Myocyte (in vitro differentiated cells): ENCODE measurements around the gene ARHGAP27. TPM values are rescaled to one million over a fixed set of nuclear protein-coding genes. Genes with fewer than 3 reads are reported as not detected.
A peak's percentile ranks its signal among the peaks of the same experiment; 100 is the strongest.

ENCODE experiments used
- DNase-seq: peaks from one replicate; pipeline ENCODE4 v3.0.0-alpha.2; 2012; ENCODE audit warnings: low read depth
- total RNA-seq: library from RNA; depleted of rRNA; stranded (reverse); fragments of >200 nt; gene quantifications from 2 replicates; pipeline ENCODE4 v1.2.3, GENCODE V29; 2014

Gene ARHGAP27
- total RNA-seq, 1 donor from 2014 or later: 6.6 TPM

DNA sequence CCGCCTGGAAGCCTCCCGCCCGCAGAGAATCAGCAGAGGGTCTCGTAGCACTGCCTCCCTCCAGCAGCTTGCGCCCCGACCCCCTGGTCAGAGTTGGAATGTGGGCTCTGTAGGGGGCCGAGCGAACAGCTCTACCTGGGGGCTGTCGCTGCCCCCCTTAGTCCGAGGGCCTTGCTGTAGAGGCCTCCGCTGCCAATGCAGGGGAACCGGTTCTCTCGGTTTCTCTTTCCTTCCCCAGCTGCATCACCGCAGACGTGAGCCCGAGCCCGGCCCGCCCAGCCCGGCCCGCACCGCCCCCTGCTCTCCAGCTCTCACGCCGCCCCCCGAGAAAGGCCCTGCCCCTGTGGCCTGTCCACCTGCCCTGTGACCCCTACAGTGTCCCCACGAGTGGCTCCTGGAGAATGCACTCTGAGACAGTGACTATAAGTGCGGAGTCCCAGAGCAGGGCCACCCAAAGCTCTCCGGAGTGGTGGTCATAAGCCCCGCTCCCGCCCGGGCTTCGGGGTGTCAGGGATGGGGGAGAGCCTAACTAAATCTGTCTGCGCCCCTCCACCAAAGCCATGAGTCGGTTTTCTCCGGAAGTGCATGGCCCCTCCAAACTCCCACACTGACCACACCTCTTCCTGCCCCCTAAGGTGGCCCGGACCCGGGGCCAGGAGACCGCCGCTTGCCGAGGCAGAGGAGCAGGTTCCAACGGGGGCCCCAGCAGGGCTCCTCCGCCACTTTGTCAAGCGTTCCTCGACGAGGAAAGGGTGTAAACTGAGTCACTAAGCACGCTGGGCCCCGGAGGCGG, 1.7 kb downstream of the ARHGAP27 start:
- DNase-seq: no peak

DNA sequence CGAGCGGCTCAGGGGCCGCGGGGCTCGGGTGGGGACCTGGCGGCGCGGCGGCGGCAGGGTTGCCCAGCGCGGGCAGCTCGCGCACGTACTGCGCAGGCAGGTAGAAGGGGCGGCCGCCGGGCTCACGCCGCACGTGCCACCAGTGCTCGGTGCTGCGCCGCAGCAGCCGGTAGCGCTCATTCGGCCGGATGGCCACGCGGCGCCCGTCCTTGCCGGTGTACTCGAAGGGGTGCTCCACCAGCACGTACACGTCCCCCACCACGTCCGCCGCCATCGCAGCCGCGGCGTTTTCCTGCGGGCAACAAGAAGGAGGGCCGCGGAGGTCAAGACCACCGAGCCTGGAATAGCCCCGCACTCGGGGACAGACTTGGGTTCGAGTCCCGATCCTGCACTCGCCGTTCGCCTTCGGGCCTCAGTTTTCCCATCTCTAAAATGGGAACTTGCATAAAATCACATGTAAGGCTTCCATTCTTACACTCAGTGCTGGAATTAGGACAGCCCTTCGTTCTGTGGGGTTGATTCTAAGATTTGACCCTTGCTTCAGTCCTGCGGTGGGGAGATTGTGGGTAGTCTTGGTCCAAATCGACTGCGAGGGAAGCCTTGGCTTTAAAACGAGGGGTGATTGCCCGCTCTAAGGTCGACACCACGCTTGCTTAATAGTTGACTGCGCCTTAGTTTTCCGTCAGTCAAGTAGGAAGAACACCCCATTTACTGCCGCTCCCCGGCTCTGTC, 2.5 kb downstream of the ARHGAP27 start:
- DNase-seq: no peak

DNA sequence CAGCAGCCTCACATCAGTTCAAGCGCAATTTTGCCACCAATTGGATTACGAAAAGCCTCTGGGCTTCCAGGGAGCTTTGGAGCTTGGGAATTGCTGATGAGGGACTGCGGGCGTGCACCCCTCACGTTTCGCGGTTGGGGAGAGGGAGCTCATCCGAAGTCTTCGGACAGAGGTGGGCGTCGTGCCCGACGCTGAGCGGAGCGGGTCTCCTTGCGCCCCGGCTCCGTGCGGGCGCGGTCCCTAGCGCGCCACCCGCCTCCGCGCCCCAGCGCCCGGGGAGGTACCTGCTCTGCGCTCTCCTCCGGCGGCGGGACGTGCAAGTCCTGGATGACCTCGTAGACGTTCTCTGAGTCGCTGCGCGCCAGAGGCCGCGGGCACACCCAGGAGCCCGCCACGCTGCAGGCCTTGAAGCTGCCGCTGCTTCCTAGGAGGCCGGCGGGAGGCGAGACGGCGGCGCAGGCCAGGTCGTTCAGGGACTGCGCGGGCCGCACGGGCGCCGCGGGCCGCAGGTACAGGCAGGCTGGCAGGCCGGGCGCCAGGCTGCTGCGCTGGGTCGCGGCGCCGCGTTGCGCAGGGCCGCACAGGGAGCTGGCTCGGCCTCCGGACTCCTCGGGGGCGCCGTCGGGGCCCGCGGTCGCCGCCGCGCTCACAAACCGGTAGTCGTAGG, 3.2 kb downstream of the ARHGAP27 start:
- no peak for DNase-seq

DNA sequence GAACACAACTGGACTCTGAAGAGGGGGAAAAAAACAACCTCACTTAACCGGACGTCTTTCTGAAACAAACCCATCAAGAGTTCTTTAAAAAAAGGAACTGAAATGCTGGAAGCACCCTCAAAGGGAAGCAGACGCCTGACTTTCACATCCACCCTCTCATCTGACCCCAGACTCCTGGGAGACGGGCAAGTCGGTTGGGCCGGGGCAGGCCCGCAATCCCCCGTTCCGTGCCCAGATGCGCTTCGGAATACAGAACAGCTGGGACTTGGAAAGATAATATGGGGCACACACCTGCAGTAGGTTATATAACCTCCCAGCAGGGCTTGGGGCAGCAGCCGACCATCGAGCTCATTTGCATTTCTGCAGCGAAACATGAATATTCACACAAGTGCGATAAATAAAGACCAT, 3.7 kb downstream of the ARHGAP27 start:
- DNase-seq: no peak

DNA sequence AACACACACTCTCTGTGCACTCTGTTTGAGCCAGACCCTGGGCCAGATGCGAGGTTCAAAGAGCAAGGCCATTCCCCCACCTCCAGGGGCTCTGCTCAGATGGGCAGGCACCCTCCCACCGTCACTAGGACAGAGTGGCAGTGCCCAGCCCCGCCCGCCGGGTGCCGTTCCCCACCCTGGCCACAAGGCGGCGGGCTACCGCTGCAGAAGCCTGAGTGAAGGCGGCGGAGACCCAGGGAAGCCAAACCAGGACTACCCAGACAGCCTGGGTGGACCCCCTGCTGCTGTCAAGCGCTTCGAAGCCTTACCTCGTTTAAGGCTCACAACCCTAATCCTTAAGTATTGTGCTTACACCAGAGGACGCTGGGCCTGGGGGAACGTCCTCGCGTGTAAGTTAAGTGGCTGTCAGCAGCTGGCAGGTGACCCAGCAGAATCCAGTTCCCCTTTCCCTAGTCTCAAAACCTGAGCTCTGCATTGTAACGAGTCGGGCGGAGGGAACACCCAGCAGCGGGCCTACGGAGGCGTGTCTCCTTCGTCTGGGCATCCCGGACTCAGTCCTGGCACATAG, 4.5 kb downstream of the ARHGAP27 start:
- peak; percentile 69 for DNase-seq

DNA sequence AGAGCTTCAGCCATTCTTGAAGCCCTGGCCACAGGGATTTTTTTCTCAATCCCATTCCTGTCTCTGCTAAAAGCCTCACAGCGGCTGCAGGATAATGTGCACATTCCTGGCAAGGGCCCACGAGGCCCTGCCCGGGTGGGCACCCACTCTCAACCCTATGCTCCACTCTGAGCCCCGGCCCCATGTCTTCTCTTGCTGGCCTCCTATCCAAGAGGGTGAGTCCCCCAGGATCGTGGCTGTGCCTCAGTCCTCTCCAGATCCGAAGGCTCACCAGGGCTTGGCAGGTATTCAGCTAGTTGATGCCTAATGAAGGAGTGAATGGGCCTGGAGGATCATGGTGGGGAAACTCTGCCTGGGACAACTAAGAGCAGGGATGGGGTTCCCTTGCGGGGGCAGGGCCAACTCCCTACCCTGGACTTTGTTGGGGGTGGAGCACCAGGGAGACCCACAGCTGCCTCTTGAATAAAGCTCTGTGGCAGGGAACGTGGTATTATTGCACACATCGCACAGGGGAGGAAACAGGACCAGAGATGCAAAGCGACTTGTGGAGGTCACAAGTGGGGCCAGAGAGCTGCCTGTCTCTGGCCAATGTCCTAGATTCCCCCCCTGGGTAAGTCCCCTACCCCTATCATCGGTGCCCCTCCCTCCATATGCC, 5.4 kb downstream of the ARHGAP27 start:
- DNase-seq: no peak

DNA sequence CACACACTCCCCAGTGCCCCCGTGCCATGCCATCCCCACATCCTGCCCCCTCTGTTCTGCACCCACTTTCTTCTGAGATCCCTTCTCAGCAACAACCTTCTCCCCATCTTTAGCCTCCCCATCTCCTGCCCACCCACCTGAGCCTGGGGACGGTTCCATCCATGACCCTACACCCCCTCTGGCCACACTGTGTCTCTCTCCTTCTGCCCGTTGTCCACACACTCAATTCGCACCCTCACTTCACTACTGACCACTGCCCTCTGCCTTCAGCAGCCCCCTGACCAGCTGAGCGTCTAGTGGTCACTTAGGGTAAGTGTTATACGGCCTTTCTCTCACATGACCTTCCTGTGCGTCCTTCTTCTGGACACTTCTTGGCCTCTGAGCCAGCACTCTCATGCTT, 6.1 kb downstream of the ARHGAP27 start:
- DNase-seq: no peak

DNA sequence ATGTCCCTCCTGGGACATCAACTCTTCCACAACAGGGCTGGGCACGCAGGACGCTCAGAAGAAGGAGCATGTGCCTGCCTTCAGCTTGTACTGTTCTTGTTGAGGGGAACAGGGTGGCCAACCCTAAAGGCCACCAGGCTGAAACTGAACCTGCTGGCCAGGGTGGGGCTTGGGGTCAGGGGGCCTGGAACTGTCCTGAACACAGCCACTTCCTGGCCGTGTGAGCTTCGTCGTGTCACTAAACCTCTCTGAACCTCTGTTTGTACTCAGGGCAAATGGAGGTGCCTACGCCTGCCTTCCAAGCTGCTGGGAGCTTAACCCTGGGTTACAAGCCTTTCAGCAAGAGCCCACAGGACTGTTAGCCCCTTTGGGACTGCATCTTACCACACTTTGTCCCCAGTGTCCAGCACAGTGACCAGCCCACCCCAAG, 6.7 kb downstream of the ARHGAP27 start:
- DNase-seq: no peak

DNA sequence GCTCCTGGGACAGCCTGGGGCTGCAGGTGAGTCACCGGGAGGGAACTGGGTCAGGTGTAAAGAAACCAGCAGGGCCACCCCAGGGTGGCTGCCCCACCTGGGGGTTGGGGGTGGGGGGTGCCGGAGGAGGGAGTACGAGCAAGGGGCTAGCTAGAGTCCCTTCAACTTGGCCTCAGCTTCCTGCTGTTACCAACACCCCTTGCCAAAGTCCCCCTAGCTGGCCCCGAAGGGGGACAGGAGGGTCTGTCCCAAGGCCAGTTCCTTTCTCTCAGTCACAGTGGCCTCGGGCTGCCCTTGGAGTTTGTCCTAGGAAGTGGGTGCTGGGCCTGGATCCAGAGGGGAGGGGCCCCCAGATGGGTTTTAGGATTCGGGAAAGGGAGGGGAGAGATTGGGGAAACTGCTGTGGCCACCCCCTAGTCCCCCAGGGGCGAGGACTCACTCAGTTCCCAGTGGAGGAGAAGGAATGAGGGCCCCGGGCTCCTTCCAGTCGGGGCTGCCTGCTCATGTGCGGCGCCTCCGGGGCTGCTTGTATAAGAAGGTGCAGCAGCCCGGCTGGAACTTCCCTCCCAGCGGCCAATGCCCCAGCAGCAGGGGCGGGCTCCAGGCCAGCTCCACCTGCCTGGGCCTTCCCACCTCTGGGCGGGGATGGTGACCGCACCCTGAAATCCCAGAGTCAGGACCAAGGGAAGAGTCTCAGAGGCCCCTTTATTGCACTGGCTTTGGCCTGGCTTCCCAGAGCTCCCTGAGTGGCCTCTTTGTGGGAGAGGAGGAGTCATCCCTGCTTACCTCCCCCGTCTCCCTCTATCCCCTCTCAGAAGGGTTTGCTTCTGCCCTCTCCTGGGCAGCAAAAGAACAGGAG, 7.3 kb downstream of the ARHGAP27 start:
- peak; percentile 68 for DNase-seq

DNA sequence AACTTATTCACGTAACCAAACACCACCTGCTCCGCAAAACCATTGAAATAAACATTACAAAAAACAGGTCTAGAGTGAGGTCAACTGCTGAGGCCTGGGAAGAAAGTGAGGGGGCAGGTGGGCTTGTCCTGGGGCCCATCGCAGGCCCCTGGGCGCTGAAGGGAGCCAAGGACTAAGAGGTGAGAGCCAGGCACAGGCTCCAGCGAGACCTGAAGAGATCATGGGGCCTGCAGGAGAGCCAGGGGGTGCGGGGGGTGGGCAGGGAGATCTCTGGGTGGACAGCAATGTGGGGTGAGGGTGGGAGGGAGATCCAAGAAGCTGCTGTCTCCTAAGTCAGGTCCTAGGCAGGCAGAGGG, 7.9 kb downstream of the ARHGAP27 start:
- DNase-seq: no peak

DNA sequence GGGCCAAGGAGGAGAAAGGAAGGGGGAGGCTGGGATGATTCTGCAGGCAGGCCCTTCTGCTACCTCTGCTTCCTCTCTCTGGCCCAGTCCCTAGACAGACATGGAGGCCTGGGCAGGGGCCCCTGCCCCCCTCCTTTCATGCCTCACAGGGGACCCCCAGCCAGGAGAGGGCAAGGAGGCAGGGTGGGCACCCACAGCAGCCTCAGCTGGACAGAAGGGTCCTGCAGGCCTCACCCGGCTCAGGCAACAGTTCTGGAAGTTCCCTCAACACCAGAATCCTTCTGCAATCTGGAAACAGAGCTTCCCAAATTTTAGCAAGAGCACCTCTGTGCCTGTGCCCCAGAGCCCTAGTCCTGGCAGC, 8.7 kb downstream of the ARHGAP27 start:
- no peak for DNase-seq

DNA sequence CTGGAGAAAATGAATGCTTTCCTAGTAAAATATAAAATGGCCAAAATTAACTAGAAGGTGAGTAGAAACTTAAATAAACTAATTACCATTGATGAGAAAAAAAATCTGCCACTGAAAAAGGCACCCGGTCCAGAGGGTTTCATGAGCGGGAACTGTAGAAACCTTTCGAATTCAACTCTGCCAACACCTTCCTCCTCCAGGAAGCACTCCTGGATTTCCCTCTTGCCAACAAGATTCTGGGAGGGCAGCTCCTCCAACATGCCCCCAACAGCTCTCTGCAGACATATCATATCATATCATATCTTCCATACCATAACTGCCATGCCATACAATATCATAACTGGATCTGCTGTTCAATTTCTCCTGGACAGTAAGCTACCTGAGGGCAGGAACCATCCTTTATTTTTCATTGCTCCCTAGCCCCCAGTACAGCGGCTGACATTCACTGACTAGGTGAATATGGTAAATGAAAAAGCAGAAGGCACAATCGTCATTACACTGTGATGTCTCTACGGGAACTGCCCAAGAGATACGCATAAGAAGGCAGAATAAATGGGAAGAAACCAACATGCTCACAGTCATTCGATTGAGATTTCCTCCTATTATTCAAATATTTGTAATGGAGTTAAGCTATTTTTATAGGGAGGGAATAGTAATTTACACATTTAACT, 9.2 kb downstream of the ARHGAP27 start:
- DNase-seq: no peak

DNA sequence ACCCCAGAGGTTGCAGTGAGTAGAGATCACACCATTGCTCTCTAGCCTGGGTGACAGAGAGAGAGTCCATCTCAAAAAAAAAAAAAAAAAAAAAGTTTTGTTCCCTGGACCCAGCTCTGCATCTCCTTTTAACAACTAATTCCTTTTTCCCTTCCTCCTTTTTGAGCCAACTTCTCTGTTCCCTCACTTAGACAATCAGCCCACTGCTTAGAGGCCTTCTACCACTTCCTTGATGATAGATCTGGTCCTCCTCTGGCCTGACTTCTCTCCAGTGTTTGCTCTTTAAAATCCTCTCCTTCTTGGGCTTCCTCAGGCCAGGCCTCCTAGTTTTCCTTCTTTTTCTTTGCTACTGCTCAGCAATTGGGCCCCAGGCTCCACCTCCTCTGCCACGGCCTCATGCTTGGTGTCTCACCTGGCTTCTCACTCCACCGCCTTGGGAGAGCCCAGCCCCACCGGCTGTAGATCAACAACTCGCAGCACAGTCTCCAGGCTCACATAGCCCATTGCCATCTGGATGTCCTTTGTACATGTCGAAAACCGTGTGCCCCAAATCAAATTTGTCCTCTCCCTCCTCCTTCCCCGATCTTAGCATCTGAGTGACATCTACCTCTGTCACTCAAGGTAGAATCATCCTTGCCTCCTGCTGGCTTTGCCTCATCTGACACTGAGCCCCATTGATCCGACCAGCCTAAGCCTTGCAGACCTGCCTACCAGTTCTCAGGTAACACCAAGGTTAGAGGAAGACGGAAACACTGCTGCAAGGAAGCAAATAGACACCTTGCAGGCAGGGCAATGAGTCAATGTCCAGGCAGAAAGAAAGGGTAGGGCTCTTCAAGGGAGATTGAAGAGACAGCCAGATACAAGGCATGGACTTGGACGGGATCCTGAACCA, 17.4 kb downstream of the ARHGAP27 start:
- DNase-seq: no peak

DNA sequence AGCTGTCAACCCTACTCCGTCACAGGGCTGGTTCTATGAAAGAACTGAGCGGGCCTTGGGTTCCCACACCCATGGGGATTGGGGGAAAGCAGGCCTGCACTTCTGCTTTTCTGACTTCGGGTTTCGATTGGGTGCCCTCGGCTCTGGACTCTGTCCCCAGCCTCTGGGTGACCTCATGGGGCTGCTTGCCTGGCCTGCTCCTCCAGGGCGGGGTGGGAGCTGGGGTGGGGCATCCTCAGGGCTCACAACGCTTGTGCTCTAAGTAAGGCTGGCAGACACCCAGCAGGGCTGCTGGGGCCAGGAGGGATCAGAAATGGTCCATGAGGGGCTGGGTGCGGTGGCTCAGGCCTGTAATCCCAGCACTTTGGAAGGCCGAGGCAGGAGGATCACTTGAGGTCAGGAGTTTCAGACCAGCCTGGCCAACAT, 19.2 kb downstream of the ARHGAP27 start:
- DNase-seq: no peak

DNA sequence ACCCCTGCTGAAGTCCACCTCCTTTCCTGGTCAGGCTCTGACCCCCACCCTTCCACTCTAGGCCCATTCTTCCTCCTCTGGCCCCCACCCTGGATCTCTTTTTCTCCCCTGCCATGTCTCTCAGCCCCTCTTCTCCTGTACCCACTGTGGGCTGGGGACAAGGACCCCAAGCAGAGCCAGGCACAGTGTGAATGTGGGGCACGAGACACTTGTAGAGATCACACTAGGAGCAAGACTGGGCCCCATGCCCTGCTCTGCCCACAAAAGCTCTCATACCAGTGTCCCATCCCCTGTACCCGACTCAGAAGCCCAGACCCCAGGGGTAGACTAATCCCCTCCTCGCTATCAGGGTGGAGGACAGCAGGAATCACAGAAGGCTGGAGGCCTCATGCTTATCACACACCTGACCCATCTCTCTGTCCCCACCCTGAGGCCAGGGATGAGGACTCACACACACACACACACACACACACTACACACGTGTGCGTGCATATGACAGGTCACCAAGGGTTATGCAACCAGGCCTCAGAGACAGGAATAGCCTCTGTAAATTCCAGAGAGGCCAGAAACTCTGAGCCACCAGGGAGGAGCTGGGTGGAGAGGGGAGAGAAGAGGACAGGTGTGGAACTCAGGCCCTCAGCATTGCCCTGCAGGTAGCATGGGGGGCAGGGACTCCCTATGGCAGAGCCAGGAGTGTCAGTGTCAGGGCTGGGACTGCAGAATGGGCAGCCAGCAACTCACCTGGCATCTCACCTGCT, 21.1 kb downstream of the ARHGAP27 start:
- peak; percentile 78 for DNase-seq

DNA sequence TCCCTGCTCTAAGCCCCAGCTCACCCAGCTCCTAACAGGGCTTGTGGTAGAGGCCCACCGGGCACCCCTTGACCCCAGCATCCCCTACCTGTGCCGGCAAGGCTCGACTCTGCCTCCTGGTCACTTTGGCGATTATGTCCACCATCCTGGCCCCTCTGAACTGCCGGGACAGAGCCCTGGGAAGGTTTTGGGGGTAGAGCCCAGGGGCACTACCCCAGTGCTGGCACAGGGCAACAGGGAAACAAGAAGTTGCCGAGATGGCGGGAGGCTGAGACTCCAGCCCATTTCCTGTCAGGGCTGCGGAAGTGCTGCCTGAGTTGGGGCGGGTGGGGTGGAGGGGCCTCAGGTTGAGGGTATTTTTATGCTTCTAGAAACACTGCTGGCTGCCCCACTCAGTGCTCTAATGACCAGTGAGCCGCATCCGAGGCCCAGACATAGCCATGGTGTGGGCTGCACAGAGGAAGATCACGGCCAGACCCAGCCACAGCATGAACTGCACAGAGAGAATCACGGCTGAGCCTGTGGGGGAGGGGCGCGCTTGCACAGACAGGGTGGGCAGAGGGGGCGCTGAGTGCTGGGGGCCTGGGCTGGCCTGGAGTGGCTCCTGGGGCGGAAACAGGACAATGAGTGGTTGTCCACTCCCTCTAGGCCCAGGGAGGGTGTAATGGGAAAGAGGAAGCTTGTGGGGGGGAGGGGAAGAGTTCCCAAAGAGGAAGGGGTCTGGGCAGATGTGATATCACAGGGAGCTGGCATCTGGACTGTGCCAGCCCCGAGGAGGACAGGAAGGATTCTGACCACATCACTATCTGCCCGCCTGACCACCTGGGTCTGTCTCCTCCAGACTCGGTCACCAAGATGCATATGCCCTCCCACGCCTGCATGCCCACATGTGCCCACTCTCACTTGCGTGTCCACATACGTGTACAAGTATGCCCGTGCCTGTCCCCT, 22.3 kb downstream of the ARHGAP27 start:
- DNase-seq: no peak

DNA sequence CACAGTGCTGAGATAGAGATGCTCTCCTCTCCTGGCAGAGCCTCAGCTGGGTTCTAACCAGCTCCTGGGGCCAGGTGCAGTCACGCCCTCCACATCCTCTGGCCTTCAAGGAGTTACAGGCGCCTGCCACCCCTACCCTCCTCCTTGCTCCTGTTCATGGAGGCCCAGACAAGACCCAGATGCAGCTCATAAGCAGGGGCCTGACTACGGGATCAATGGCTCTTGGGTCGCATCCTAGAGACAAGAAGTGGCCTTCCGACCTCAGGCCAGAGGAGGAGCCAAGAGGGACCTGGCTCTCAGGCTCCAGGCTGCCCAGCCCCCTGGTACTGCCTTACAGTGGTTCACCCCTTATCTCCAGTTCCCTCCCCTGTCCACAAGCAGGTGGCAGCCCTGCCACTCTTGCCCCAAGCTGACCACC, 23.0 kb downstream of the ARHGAP27 start:
- no peak for DNase-seq
